ENCODE results near the gene ZG16B.

Gene ZG16B

GRCh38 chr16:2835638-2836493 lies 5.8 kb downstream of the ZG16B start (continued):
- TF ChIP-seq ZNF785 (tag by site-specific recombination; IDR thresholded peaks at IDR 0.05) (no peak), ZNF596 (tag by site-specific recombination; IDR thresholded peaks at IDR 0.05) (no peak), ZXDB (tag by site-specific recombination; IDR thresholded peaks at IDR 0.05) (0 out of 2 replicates have a peak, but pooled peaks have one; percentile 46), ZNF585B (tag by site-specific recombination; IDR thresholded peaks at IDR 0.05) (no peak), ZNF10 (tag by site-specific recombination; IDR thresholded peaks at IDR 0.05) (0 out of 2 replicates have a peak, but pooled peaks have one; percentile 50), ZNF404 (tag by site-specific recombination; IDR thresholded peaks at IDR 0.05) (no peak), ZNF658 (tag by site-specific recombination; IDR thresholded peaks at IDR 0.05) (no peak), SALL2 (tag by site-specific recombination; IDR thresholded peaks at IDR 0.05; ENCODE audit: borderline replicate concordance) (no peak), ZNF112 (tag by site-specific recombination; IDR thresholded peaks at IDR 0.05) (no peak), ELK4 (IDR thresholded peaks at IDR 0.05; ENCODE audit: borderline replicate concordance, low read depth, low read length) (no peak), PRDM6 (tag by site-specific recombination; IDR thresholded peaks at IDR 0.05) (no peak), ZNF274 (IDR thresholded peaks at IDR 0.05; ENCODE audit: low read length) (no peak), ZNF274 (tag by site-specific recombination; IDR thresholded peaks at IDR 0.05; ENCODE audit: borderline replicate concordance) (no peak), ZNF155 (tag by site-specific recombination; IDR thresholded peaks at IDR 0.05) (no peak), ZNF211 (tag by site-specific recombination; IDR thresholded peaks at IDR 0.05; ENCODE audit: low read depth) (no peak), ZBTB6 (tag by site-specific recombination; IDR thresholded peaks at IDR 0.05) (no peak), ZNF23 (tag by site-specific recombination; IDR thresholded peaks at IDR 0.05; ENCODE audit: borderline replicate concordance) (no peak), TCF7L2 (IDR thresholded peaks at IDR 0.05; ENCODE audit: borderline replicate concordance, low read depth, low read length) (no peak), ZNF169 (tag by site-specific recombination; IDR thresholded peaks at IDR 0.05) (no peak), SP3 (tag by site-specific recombination; IDR thresholded peaks at IDR 0.05) (peak; percentile 43), ZNF239 (tag by site-specific recombination; IDR thresholded peaks at IDR 0.05) (no peak), ZNF639 (tag by site-specific recombination; IDR thresholded peaks at IDR 0.05) (0 out of 2 replicates have a peak, but pooled peaks have one; percentile 29), ZNF423 (tag by site-specific recombination; IDR thresholded peaks at IDR 0.05) (no peak), KLF16 (tag by site-specific recombination; IDR thresholded peaks at IDR 0.05) (no peak), ZNF350 (tag by site-specific recombination; IDR thresholded peaks at IDR 0.05) (no peak), ZBTB48 (tag by site-specific recombination; IDR thresholded peaks at IDR 0.05) (no peak), ZNF426 (tag by site-specific recombination; IDR thresholded peaks at IDR 0.05) (no peak), ZNF692 (tag by site-specific recombination; IDR thresholded peaks at IDR 0.05) (no peak), ZBTB17 (tag by site-specific recombination; IDR thresholded peaks at IDR 0.05) (peak; percentile 58), ZNF280D (tag by site-specific recombination; IDR thresholded peaks at IDR 0.05) (no peak), ZNF341 (tag by site-specific recombination; IDR thresholded peaks at IDR 0.05; ENCODE audit: low read depth) (no peak)
